Measurements from ENCODE around the gene TXNL4B.
"Not testable (repeated sequence)": the region's sequence is repeated elsewhere in the genome, so short reads cannot be mapped to it uniquely, and the experiment has no call there.

The TXNL4B gene

DNA sequence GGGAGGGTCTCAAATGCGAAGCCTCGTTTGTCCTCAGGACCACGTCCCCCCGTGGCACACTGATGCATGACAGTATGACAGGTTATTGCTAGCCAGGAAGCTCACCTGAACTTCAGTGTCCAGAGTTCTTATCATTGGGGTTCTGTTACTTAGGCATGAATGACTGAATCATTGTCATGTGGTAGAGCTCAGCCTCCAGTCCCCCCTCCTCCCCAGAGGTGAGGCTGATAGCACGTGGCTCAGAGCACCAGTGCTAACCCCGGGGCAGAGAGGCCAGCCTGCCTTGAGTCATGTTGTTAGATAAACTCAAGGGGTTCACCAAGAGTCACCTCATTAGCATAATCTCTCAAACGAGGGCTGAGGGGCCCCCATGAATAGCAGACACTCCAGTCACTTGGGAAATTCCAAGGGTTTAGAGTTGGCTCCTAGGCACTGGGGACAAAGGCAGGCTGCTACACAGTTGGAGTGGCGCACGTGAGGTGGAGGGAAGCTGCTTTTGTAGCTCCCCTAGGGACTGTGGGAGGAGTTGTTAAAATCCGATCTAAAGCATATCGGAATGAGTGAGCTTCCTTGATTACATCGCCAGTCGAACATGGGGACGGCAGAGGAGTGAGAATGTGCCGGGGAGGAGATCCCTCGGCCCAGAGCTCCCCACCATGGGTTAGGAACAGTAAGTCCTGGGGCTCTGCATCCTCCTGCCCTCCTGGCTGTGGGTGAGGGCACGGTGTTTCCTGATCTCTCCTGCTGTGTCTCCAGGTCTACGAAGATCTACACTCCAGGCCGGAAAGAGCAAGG lies 18.4 kb upstream of the TXNL4B start:
- DNase-seq: no peak

DNA sequence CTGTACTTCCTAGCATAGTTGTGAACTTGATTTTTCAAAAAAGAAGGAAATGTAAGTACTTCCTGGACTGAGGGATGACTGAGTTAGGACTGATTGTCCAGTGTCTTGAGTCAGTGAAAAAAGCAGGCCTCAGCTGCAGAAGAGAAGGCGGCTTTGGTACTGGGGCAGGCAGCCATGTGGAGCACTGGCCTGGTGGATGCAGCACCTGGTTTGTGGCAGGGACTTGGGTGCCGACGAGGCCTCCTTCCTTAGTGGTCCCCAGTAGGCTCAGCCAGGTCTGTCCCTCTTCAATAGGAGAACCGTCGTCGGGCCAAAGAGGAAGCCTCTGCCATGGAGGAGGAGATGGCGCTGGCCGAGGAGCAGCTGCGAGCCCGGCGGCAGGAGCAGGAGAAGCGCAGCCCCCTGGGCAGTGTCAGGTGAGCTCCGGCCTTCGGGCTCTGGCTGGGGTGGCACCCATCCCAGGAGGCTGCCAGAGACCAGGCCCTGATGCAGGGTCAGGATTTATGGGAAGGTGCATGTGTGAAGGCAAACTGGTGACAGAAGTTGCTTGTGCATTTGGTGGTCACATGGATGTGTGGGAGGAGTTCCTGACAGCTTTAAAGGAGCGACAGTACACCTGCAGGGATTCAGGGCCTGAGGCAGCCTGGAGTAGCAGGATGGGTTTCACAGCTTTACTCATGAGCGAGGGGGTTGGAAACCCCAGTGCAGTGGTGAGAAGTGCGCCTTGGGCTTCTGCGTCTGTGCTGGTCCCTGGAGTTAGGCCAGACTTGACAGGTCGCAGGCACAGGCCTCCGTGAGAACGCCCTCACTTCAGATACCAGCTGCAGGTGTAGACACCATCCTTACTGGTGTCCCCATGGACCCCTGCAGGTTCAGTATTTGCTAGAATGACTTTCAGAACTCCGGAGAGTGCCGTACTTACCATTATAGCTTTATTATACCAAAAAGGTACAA lies 17.5 kb upstream of the TXNL4B start:
- DNase-seq: no peak

DNA sequence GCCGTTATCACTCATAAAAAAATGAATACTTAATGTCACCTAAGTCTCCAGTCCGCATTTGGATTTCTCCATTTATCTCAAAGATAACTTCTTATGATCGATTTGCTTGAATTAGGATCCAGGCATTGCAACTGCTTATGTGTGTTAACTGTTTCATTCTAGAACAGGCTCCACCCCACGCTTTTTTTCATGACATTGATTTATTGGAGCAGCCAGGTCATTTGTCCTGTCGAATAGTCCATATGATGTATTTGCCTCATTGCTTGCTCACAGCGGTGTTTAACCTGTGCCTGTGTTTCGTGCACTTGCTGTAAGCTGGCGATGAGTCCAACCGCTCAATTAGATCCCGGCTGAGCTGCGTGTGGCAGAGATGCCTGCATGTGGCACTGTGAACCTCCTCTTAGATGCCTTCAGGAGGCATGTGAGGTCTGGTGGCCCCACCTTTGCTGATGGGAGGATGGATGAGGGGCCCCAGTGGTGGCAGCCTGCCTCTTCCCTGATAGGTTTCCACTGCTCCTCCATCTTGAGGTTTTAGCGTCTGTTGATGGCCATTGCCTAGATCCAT lies 16.6 kb upstream of the TXNL4B start:
- no peak for DNase-seq

DNA sequence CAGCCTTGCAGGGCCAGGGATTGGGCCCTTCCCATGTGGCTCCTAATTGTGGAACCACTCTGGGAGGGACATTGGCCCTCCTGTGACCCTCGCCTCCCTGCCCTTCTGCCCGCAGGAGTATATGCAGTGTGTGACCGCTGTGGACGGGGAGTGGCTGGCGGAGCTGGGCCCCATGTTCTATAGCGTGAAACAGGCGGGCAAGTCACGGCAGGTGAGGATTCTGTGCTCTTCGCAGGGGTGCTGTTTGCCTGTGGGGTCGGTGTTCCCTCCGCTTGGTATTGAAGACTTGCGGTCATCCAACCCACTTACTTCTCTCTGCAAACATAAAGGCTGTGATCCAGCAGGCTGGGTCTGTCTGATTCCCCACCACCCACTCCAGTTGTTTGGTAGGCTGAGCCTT lies 15.9 kb upstream of the TXNL4B start:
- DNase-seq: no peak

DNA sequence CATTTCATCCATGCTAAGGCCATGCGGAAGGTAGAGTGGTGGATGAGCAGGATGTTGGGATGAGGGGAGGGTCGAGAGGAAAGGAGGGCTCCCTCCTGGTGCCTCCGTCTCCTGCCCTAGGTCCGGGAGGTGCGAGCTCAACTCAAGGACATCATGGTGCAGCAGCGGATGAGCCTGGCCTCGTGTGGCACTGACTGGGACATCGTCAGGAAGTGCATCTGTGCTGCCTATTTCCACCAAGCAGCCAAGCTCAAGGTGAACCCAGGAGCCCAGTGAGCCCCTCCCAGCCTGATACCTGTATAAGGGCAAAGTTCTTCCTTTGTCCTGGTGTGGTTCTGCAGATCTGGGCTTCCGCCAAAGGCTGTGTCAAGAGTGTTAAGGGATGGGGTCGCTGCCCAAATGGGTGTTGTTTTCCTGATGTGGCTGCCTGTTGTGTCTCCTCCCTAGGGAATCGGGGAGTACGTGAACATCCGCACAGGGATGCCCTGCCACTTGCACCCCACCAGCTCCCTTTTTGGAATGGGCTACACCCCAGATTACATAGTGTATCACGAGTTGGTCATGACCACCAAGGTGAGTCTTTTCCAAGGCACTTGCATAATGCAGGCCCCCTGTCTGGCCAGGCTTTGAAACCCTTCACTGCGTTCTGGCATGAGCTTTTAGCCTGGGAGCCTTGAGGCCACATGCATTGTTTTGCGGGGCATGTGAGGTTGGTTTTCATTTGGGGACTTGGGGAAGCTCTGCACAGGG lies 15.1 kb upstream of the TXNL4B start:
- DNase-seq: no peak

DNA sequence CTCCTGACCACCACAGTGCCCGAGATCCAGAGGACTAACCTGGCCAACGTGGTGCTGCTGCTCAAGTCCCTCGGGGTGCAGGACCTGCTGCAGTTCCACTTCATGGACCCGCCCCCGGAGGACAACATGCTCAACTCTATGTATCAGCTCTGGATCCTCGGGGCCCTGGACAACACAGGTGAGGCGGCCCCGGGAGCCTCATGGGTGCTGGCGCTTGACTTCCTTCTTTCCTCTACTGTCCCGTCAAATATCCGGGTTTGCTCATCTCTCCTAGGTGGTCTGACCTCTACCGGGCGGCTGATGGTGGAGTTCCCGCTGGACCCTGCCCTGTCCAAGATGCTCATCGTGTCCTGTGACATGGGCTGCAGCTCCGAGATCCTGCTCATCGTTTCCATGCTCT lies 14.0 kb upstream of the TXNL4B start:
- no peak for DNase-seq

DNA sequence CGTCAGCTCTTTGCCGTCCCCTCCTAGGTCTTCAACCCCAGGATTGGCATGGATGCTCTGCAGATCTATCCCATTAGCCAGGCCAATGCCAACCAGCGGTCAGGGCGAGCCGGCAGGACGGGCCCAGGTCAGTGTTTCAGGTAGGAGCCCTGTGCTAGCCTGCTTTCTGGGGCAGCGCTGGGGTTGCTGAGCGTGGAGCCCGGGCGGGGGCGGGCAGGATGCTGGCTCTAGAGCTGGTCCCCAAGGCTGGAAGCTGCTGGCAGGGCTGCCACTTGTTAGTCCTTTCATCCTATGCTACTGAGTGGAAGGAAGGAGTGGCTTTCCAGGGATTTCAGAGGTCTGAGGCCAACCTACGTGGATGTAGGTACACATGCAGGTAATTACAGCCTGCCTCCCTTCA lies 12.6 kb upstream of the TXNL4B start:
- DNase-seq: no peak

DNA sequence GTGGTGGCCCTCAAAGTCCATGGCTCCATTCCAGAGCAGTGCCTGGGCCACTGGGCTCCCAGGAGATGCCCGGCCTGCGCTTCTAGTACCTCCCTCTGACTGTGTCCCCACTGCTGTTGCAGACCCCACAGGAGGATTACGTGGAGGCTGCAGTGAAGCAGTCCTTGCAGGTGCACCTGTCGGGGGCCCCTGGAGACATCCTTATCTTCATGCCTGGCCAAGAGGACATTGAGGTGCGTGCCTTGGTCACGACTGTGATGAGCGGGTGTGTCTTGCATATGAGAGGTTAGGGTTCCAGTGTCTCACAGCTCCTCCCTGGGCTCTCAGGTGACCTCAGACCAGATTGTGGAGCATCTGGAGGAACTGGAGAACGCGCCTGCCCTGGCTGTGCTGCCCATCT lies 11.5 kb upstream of the TXNL4B start:
- no peak for DNase-seq

DNA sequence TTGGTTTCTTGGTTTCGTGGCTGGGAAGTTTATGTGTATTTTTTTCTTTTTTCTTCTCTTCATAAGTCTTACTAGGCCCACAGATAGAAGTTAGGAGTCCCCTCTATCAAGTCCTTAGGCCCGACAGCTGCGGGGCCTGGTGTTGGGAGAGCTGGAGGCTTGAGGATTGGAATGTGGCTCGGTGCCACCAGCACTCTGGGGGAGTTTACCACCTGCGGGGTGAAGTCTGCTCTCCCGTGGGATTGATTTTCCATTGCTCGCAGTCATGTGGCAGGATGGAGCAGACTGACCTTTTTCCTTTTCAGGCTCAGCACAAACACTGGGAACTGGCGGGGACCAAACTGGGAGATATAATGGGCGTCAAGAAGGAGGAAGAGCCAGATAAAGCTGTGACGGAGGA lies 7.8 kb upstream of the TXNL4B start:
- DNase-seq: no peak

DNA sequence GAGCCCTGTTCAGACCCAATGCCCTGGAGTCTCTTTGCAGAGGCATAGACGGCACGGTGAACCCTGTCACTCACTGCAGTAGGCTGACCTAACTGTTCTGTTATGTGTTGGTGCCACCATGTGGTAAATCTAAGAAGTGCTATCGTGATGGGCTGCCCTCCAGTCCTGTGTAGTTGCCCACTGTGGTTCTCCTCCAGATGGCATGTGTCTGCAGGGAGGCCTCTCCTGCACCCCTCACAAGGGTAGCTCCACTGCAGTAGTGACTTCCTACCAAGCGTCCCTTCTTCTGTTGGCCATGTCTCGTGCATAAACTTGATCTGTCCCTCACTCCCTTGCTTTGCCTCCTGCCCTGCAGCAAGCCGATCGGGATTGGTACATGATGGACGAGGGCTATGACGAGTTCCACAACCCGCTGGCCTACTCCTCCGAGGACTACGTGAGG lies 6.0 kb upstream of the TXNL4B start:
- DNase-seq: peak; percentile 37

DNA sequence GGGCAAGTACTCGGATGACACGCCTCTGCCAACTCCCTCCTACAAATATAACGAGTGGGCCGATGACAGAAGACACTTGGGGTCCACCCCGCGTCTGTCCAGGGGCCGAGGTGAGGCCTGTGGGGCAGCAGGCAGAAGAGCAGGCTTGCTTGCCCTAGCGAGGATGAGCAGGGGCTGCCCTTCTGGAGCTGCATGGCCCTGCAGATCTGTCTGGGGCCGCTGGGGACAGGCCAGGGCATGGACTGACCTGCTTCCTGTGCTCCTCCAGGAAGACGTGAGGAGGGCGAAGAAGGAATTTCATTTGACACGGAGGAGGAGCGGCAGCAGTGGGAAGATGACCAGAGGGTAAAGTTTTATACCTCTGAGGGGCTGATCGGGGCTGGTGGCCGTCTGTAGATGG lies 5.5 kb upstream of the TXNL4B start:
- DNase-seq: no peak

DNA sequence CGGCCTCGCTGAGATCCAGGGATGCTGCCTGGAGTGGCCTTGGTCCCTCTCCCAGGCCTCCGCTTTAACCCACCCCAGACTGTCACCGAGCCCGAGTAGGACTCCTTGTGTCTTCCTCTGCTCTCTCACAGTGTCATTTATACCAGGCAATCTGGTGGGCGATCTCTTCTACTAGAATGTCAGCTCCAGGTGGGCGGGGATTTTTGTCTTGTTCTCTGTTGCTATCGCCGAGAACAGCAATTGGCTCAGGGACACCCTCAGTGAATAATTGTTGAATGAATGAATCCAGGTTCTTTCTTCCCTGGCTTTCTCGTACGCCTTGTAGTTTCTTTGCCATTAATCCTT lies 818 bp upstream of the TXNL4B start:
- peak; percentile 68 for DNase-seq

DNA sequence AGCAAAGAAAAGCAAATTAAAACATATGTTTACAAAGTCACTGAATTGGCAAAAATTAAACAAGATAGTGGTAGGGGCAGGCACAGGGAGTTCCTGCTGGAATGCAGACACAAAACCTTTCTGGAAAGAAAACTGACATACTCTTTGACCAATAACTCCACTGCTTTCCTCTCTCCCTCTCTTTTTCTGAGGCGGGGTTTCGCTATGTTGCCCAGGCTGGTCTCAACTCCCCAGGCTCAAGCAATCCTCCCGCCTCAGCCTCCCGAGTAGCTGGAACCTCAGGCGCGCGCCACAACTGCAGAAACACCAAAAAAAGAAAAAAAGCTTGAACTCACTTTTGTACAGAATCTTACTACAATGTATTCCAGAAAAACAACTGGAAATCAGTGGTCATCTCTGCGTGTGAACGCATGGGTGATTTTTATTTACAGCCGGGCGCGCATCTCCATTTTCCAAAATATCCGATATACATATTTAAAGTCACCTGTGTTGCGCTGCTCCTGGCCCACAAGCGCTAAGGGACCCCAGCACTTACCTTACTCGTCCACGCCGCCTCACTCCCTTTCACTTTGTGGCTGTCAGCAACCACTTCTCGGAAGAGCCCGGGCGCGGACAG lies 480 bp downstream of the TXNL4B start:
- no peak for DNase-seq

DNA sequence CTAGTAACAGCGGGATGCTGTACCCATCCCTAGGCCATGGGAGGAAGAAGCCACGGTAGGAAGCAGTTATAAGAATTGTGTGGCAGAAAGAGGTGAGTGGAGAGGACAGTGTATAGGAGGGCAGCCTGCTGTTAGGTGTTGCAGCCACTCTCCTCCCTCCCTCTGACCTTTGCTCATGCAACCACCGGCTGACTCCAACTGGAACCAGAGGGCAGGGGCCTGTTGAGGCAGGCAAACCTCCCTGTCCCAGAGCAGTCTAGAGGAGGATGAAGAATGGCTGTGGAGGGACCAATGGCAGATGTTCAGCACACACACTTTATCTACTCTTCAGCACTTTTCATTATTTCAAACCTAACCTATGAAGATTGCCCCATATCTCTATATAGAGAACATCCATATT lies 2.2 kb downstream of the TXNL4B start:
- DNase-seq: no peak

DNA sequence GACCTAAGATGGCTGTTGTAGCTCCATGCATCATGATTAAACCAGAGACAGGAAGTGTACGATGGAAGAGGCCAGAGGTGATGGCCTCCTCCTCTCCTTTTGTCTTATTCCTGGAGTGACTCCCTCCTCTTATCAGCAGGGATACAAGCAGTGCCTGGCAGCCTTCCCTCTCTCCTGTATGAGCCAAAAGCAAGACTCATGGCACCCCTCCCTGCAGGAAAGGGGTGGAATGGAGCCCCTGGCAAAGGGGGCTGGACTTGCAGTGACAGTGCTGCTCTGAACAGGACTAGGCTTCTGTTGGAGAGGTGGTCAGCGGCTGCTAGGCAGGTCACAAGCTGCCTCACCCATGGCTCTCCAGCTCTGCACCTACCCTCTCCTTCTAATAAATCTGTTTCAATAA lies 8.4 kb downstream of the TXNL4B start:
- DNase-seq: no peak

DNA sequence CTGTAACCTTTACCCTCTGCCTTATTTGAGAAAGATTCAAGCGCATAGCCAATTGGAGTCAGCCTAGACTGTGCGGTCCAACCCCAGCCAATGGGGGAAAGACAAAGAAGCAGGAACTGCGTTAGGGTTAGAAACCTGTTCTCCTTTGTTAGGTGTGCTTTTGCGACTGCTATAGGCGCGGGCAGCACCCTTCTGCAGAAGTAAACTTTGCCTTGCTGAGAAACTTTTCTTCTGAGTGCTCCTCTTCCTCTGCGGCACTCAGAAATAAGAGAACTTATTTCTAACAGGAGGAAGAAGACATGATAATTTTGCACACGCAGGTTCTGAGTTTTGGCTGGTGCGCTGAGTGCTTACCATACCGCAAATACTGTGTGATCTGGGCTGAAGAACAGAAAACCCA lies 9.0 kb downstream of the TXNL4B start:
- no peak for DNase-seq

DNA sequence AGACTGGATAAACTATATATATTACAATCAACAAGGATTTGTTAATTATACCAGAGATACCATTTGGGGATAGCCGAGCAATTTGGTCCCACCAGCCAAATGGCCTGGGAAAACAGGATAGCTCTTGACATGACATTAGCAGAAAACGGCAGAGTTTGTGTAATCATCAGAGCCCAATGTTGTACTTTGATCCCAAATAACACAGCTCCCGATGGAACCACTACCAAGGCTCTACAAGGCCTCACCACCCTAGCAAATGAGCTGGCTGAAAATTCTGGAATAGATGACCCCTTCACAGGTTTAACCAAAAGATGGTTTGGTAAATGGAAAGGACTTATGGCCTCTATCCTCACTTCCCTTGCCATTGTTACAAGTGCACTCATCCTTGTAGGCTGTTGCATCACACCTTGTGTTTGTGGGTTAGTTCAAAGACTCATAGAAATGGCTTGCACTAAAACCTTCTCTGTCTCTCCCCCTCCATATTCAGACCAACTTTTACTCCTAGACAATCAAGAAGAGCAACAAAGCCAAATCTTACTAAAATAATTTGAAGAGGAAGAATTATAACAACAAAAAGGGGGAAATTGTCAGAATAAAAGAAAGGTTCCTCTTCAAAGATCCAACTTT lies 9.5 kb downstream of the TXNL4B start:
- DNase-seq: no peak

DNA sequence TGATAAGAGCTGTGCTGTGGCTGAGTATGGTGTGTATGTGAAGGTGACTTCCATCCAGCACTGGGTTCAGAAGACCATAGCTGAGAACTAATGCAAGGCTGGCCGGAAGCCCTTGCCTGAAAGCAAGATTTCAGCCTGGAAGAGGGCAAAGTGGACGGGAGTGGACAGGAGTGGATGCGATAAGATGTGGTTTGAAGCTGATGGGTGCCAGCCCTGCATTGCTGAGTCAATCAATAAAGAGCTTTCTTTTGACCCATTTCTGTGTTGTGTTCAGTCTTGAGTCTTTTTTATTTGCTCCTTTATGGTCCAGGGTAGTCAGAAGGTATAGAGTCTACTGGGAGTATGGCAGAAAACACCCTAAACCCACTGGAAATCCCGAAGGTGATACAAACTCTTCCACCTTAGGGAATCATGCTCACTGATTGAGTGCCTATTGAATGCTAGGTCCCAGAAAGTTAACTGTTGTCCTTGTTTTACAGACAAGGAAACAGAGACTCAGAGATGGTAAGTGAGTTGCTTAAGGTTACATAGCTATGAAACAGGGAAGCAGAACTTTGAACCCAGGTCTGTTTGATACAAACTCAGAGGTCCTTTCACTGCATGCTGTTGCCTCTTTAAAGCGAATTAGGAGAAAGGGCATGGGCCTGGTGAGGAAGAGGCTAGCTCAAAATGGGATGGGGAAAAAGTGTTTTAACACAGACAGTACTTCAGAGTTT lies 16.3 kb downstream of the TXNL4B start:
- not testable (repeated sequence) for DNase-seq

DNA sequence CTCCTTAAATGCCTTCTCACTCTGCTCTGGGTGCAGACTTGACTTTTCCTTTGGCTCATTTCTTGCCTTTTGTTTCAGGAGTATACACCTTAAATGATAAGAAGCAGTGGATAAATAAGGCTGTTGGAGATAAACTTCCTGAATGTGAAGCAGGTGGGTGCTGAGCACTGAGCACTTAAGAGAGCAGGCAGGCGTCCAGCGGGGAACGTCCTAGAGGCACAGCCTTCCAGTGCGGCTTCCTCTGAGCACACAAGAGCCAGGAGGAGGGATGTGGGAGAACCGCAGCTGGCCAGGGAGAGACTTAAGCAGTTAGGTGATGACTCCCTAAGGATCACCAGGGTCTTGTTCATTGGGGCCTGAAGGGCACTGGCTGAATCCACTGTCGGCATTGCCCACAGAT lies 18.4 kb downstream of the TXNL4B start:
- DNase-seq: not testable (repeated sequence)

DNA sequence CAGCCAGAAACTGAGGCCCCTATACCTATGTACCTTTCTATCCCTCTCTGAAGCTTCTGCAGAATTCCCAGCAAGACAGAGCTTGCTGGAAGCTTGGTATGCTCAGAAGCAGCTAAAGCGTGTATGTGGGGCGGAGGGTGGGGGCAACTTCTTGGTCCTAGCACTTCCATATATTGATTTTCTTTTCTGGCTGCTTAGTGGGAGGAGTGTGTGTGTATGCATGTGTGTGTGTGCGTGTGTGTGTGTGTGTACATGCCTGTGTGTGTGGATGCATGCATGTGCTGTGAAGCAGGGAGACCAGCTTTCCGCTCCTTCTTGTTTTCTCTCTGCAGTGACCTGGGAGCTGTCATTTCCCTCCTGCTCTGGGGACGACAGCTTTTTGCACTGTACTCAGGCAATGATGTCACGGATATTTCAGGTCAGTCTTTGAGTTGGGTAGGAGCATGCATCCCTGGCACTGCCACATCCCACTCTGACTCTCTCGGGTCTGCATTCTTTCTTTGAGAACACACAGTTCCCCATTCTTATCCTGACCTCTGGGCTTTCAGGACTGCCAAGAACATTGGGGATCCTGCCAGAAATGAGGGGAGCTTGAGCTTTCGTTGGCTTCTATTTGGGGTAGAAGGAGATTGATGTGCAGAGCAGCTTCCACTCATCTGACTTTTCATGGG lies 19.7 kb downstream of the TXNL4B start:
- no peak for DNase-seq
